RWPE2 (cell line): ENCODE data around the gene TRIM37.
A peak's percentile ranks its signal among the peaks of the same experiment; 100 is the strongest.

Experiments used
- ATAC-seq: fragments of 200-7000 bp; cut with Tn5 transposase; 3 replicates; pipeline ENCODE4 v1.9.1; 2021; ENCODE audit warnings: low read depth
- DNase-seq: peaks from one replicate; pipeline ENCODE4 v3.0.0-alpha.2; 2020; ENCODE audit warnings: low spot score
- H3K27ac ChIP-seq: fragments of 450-650 bp; 2 replicates; pipeline ENCODE4 v1.5.1; 2017; ENCODE audit warnings: mild to moderate bottlenecking; ENCODE audit not compliant: poor library complexity, severe bottlenecking
- H3K27me3 ChIP-seq: fragments of 250-450 bp; sonication (Bioruptor Pico); 2 replicates; pipeline ENCODE4 v1.5.1; 2021; ENCODE audit warnings: mild to moderate bottlenecking, moderate library complexity; ENCODE audit not compliant: insufficient read depth, poor library complexity, severe bottlenecking
- H3K36me3 ChIP-seq: fragments of 250-450 bp; sonication (Bioruptor Pico); 2 replicates; pipeline ENCODE4 v1.5.1; 2020; ENCODE audit warnings: low read depth, mild to moderate bottlenecking, moderate library complexity
- H3K4me1 ChIP-seq: fragments of 250-450 bp; sonication (Bioruptor Pico); 2 replicates; pipeline ENCODE4 v1.5.1; 2021; ENCODE audit warnings: mild to moderate bottlenecking, moderate library complexity; ENCODE audit not compliant: insufficient read depth, poor library complexity, severe bottlenecking
- H3K4me3 ChIP-seq: fragments of 250-450 bp; sonication (Bioruptor Pico); 2 replicates; pipeline ENCODE4 v1.5.1; 2021; ENCODE audit warnings: mild to moderate bottlenecking, moderate library complexity; ENCODE audit not compliant: severe bottlenecking
- H3K9me3 ChIP-seq: fragments of 250-450 bp; sonication (Bioruptor Pico); 2 replicates; pipeline ENCODE4 v1.5.1; 2021; ENCODE audit warnings: mild to moderate bottlenecking, moderate library complexity; ENCODE audit not compliant: severe bottlenecking
- TF ChIP-seq, protein P1 (sequence below): fragments of 450-650 bp; IDR thresholded peaks from one replicate; pipeline ENCODE4 v1.5.1; 2017; ENCODE audit warnings: mild to moderate bottlenecking, moderate library complexity; ENCODE audit not compliant: poor library complexity, severe bottlenecking

The TRIM37 gene

DNA sequence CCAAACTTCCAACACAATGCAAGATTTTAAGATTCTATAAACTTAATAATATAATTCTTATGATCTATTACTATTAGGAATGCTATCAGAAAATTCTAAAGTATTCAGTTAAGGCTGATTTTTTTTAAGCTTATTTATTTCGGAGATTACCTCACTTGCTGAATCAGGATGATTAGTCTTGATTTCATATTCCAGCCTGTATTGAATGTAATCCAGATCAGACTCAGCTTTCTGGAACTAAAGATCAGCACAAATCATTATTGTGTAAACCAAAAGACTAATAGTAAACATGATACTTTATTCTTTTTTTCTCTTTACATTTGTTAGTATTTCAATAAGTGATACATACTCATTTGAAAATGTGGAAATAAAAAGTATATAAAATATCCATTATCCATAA lies 24.5 kb upstream of the TRIM37 start:
- Histone ChIP-seq H3K4me1 (no peaks in the 10 kb centered on the region), H3K9me3 (no peaks in the 10 kb centered on the region)
- ATAC-seq: no peak

DNA sequence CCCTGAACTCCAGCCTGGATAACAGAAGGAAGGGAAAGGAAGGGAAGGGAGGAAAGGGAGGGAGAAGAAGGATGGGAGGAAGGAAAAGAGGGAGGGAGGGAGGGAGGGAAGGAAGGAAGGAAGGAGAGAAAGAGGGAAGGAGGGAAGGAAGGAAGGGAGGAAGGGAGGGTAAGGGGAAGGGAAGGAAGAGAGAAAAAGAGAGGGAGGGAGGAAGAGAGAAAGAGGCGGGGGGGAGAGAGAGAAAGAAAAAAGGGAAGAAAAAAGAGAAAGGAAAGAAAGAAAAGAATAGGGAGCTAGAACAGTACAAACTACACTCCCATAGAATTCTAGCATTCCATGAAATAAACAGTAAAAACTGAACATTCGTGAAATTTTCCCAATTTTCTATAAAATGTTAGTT lies 23.1 kb upstream of the TRIM37 start:
- no peak overlapping the region for H3K27ac ChIP-seq
- peaks cover 81% of the 10 kb centered on the region for H3K36me3 ChIP-seq
- DNase-seq: no peak
- H3K27me3 ChIP-seq: no peaks in the 10 kb centered on the region
- TF ChIP-seq, protein P1, sequence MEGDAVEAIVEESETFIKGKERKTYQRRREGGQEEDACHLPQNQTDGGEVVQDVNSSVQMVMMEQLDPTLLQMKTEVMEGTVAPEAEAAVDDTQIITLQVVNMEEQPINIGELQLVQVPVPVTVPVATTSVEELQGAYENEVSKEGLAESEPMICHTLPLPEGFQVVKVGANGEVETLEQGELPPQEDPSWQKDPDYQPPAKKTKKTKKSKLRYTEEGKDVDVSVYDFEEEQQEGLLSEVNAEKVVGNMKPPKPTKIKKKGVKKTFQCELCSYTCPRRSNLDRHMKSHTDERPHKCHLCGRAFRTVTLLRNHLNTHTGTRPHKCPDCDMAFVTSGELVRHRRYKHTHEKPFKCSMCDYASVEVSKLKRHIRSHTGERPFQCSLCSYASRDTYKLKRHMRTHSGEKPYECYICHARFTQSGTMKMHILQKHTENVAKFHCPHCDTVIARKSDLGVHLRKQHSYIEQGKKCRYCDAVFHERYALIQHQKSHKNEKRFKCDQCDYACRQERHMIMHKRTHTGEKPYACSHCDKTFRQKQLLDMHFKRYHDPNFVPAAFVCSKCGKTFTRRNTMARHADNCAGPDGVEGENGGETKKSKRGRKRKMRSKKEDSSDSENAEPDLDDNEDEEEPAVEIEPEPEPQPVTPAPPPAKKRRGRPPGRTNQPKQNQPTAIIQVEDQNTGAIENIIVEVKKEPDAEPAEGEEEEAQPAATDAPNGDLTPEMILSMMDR: no peak
- no peak for ATAC-seq
- H3K4me1 ChIP-seq: no peaks in the 10 kb centered on the region
- no peaks in the 10 kb centered on the region for H3K9me3 ChIP-seq
- no peak overlapping the region for H3K4me3 ChIP-seq

More for the DNA sequence above, 24.5 kb upstream of the TRIM37 start:
- TF ChIP-seq, protein P1: no peak
- no peak overlapping the region for H3K4me3 ChIP-seq
- peaks cover 71% of the 10 kb centered on the region for H3K36me3 ChIP-seq
- H3K27ac ChIP-seq: no peak overlapping the region
- H3K27me3 ChIP-seq: no peaks in the 10 kb centered on the region
- DNase-seq: no peak

DNA sequence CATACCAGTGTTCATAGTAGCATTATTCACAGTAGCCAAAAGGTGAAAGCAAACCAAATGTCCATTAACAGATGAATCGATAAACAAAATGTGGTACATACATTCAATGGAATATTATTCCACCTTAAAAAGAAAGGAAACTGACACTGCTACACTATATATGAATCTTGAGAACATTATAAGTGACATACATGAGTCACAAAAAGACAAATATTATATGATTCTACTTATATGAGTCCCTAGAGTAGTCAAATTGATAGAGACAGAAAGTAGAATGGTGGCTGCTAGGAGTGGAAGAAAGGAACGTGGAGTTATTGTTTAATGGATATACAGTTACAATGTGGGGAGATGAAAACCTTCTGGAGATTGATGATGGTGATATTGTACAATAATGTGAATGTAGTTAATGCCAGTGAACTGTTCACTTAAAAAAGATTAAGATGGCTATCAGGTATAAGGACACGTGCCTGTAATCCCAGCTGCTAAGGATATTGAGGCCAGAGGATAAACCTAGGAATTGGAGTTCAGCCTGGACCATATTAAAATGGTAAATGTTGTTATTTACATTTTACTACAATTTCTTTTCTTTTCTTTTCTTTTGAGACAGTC lies 20.2 kb upstream of the TRIM37 start:
- TF ChIP-seq, protein P1: no peak
- Histone ChIP-seq H3K27ac (no peak overlapping the region), H3K9me3 (no peaks in the 10 kb centered on the region), H3K4me1 (no peaks in the 10 kb centered on the region), H3K4me3 (no peak overlapping the region), H3K36me3 (peaks cover 83% of the 10 kb centered on the region), H3K27me3 (no peaks in the 10 kb centered on the region)
- ATAC-seq: no peak
- no peak for DNase-seq

DNA sequence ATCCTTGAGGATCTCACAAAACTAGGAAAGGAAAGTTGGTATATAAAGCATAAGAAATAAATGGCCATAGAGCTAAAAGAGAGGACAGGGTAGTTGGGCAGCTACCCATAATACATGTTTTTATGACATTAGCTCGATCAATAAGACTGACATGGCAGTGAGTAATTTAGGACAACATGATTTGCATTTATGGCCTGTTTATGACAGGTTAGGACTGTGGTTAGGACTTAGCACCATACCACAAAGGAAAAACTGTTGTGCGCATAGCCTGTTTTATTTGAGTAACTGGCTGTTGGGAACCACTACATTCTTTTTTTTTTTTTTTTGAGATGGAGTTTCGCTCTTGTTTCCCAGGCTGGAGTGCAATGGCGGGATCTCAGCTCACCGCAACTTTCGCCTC lies 18.0 kb upstream of the TRIM37 start:
- Histone ChIP-seq H3K9me3 (no peaks in the 10 kb centered on the region), H3K4me3 (no peak overlapping the region), H3K4me1 (no peaks in the 10 kb centered on the region), H3K36me3 (peaks cover 84% of the 10 kb centered on the region), H3K27ac (no peak overlapping the region), H3K27me3 (no peaks in the 10 kb centered on the region)
- TF ChIP-seq, protein P1: no peak
- no peak for DNase-seq
- no peak for ATAC-seq

DNA sequence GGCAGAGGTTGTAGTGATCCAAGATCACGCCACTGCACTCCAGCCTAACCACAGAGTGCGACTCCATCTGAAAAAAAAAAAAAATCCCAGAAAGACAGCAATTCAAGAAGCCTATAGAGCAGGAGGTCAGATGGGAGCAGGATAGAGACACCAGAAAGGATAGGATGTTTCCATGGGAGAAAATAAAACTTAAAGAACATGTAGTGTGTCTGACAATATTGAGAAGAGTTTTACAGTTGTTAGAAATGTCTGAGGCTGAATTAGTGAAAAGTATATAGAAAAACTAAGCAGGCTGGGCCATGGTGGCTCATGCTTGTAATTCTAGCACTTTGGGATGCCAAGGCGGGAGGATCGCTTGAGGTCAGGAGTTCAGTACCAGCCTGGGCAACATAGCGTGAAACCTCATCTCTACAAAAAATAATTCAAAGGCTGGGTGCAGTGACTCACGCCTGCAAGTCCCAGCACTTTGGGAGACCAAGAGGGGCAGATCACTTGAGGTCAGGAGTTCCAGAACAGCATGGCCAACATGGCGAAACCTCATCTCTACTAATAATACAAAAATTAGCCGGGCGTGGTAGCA lies 15.3 kb upstream of the TRIM37 start:
- TF ChIP-seq, protein P1: no peak
- Histone ChIP-seq H3K27ac (peak overlapping the region; percentile 32), H3K4me3 (no peak overlapping the region), H3K27me3 (no peaks in the 10 kb centered on the region), H3K9me3 (no peaks in the 10 kb centered on the region), H3K4me1 (no peaks in the 10 kb centered on the region), H3K36me3 (peaks cover 84% of the 10 kb centered on the region)
- ATAC-seq: peak; percentile 61
- no peak for DNase-seq
